GM21786 (cell line): ENCODE measurements around the gene IGSF3.
"Not testable (repeated sequence)": the region's sequence is repeated elsewhere in the genome, so short reads cannot be mapped to it uniquely, and the experiment has no call there.

Experiments
- ATAC-seq: cut with Tn5 transposase; IDR thresholded peaks from one replicate; pipeline ENCODE4 v1.9.1; 2021; ENCODE audit not compliant: unreplicated experiment

IGSF3 gene

GRCh38 chr1:116603646-116604045 lies 63.9 kb downstream of the IGSF3 start:
- not testable (repeated sequence) for ATAC-seq

GRCh38 chr1:116599369-116599768 lies 68.2 kb downstream of the IGSF3 start:
- ATAC-seq: not testable (repeated sequence)

- ATAC-seq: not testable (repeated sequence)
Observed at GRCh38 chr1:116598420-116599036, 69.0 kb downstream of the IGSF3 start.

- ATAC-seq: peak; percentile 75
Observed at GRCh38 chr1:116597388-116597787, 70.1 kb downstream of the IGSF3 start.

- not testable (repeated sequence) for ATAC-seq
Observed at GRCh38 chr1:116596742-116597307, 70.7 kb downstream of the IGSF3 start.

GRCh38 chr1:116595946-116596741 lies 71.4 kb downstream of the IGSF3 start:
- peak; percentile 40 for ATAC-seq

- ATAC-seq: not testable (repeated sequence)
Observed at GRCh38 chr1:116595065-116595840, 72.3 kb downstream of the IGSF3 start.

- not testable (repeated sequence) for ATAC-seq
Observed at GRCh38 chr1:116593977-116594376, 73.6 kb downstream of the IGSF3 start.

GRCh38 chr1:116593401-116593800 lies 74.1 kb downstream of the IGSF3 start:
- ATAC-seq: not testable (repeated sequence)

GRCh38 chr1:116591951-116592605 lies 75.5 kb downstream of the IGSF3 start:
- not testable (repeated sequence) for ATAC-seq

GRCh38 chr1:116591006-116591950 lies 76.3 kb downstream of the IGSF3 start:
- ATAC-seq: not testable (repeated sequence)

- not testable (repeated sequence) for ATAC-seq
Observed at GRCh38 chr1:116590359-116591005, 77.1 kb downstream of the IGSF3 start.

- ATAC-seq: not testable (repeated sequence)
Observed at GRCh38 chr1:116589101-116589735, 78.3 kb downstream of the IGSF3 start.

GRCh38 chr1:116587501-116588227 lies 79.9 kb downstream of the IGSF3 start:
- no peak for ATAC-seq

- ATAC-seq: peak; percentile 65
Observed at GRCh38 chr1:116586741-116587143, 80.8 kb downstream of the IGSF3 start.

- ATAC-seq: no peak
Observed at GRCh38 chr1:116585886-116586285, 81.6 kb downstream of the IGSF3 start.

GRCh38 chr1:116581323-116581885 lies 86.1 kb downstream of the IGSF3 start:
- ATAC-seq: no peak
